PC-3 (cell line): Measurements from ENCODE around the gene PRKCQ. TPM values are rescaled to one million over a fixed set of nuclear protein-coding genes. Genes with fewer than 3 reads are reported as not detected.

ENCODE experiments used
- ATAC-seq: fragments of 200-7000 bp; cut with Tn5 transposase; 2 replicates; pipeline ENCODE4 v1.9.1; 2020; ENCODE audit warnings: mild to moderate bottlenecking, moderate library complexity
- BruUV-seq: library from RNA; stranded (reverse); fragments of 400-500 nt; replicated peaks from 2 replicates; lab custom pipeline; 2021; lab: Mats Ljungman, UMichigan
- CTCF ChIA-PET: fragments of 300-600 bp; sonication (Branson Sonifier 250); formaldehyde crosslinking; loops from one replicate; lab custom pipeline; 2022; ENCODE audit warnings: antibody characterized with exemption; lab: Charles Lee
- POLR2A ChIA-PET: fragments of 300-600 bp; sonication (Branson Sonifier 250); formaldehyde crosslinking; loops from one replicate; lab custom pipeline; 2022; ENCODE audit warnings: antibody characterized with exemption; ENCODE audit not compliant: unreplicated experiment; lab: Charles Lee
- DNase-seq: peaks from one replicate; pipeline ENCODE4 v3.0.0-alpha.2; 2015
- H2AFZ ChIP-seq: fragments of 300-600 bp; sonication (generic); 2 replicates; pipeline ENCODE4 v1.6.0; 2016; ENCODE audit warnings: antibody characterized with exemption, low read length
- H3F3A ChIP-seq: fragments of 300-600 bp; sonication (generic); one replicate; pipeline ENCODE4 v1.6.0; 2017; ENCODE audit warnings: antibody characterized with exemption, low read length, control low read depth, mild to moderate bottlenecking; ENCODE audit not compliant: unreplicated experiment
- H3K27ac ChIP-seq: fragments of 300-600 bp; sonication (generic); 2 replicates; pipeline ENCODE4 v1.5.1; 2016; ENCODE audit warnings: mild to moderate bottlenecking, low read length
- H3K27me3 ChIP-seq: fragments of 300-600 bp; sonication (generic); 2 replicates; pipeline ENCODE4 v1.6.1; 2016; ENCODE audit warnings: low read length, mixed read lengths
- H3K36me3 ChIP-seq: fragments of 300-600 bp; sonication (generic); 2 replicates; pipeline ENCODE4 v1.6.1; 2016; ENCODE audit warnings: low read depth, mixed run types, low read length, mixed read lengths
- H3K4me1 ChIP-seq: fragments of 300-600 bp; sonication (generic); 2 replicates; pipeline ENCODE4 v1.5.1; 2016; ENCODE audit warnings: low read length; ENCODE audit not compliant: insufficient read depth
- H3K4me2 ChIP-seq: fragments of 300-600 bp; sonication (generic); 2 replicates; pipeline ENCODE4 v1.6.0; 2016; ENCODE audit warnings: low read length
- H3K4me3 ChIP-seq: fragments of 300-600 bp; sonication (generic); 2 replicates; pipeline ENCODE4 v1.5.1; 2016; ENCODE audit warnings: mild to moderate bottlenecking, low read length, mixed read lengths
- H3K79me2 ChIP-seq: fragments of 300-600 bp; sonication (generic); 2 replicates; pipeline ENCODE4 v1.6.1; 2017; ENCODE audit warnings: low read length, mixed read lengths
- H3K9ac ChIP-seq: fragments of 300-600 bp; sonication (generic); 2 replicates; pipeline ENCODE4 v1.6.0; 2016; ENCODE audit warnings: mild to moderate bottlenecking, low read length
- H3K9me2 ChIP-seq: fragments of 300-600 bp; sonication (generic); replicated peaks from 2 replicates; pipeline ENCODE4 v1.6.1; 2016; ENCODE audit warnings: mixed run types, low read length, mixed read lengths
- H3K9me3 ChIP-seq: fragments of 300-600 bp; sonication (generic); 2 replicates; pipeline ENCODE4 v1.6.1; 2016; ENCODE audit warnings: low read length, mixed read lengths
- H4K20me1 ChIP-seq: fragments of 300-600 bp; sonication (generic); 2 replicates; pipeline ENCODE4 v1.6.1; 2016; ENCODE audit warnings: low read length, mixed read lengths
- EZH2 ChIP-seq: fragments of 300-600 bp; sonication (generic); IDR thresholded peaks from one replicate; pipeline ENCODE4 v1.6.1; 2017; ENCODE audit warnings: antibody characterized with exemption, mild to moderate bottlenecking, low read length; ENCODE audit not compliant: unreplicated experiment
- EZH2phosphoT487 ChIP-seq: fragments of 300-600 bp; sonication (generic); IDR thresholded peaks from 2 replicates; pipeline ENCODE4 v1.6.1; 2018; ENCODE audit warnings: mild to moderate bottlenecking, antibody characterized with exemption, low read length, borderline replicate concordance
- intact Hi-C: fragments of 100-400 bp; cut with micrococcal nuclease; formaldehyde crosslinking; loops from 2 replicates; pipeline ENCODE4 v1.9.0; 2023
- total RNA-seq: library from RNA; depleted of rRNA; stranded (reverse); fragments of >200 nt; gene quantifications from 2 replicates; pipeline ENCODE4 v1.2.3, GENCODE V29; 2014
- TF ChIP-seq, protein P1 (sequence below): fragments of 300-600 bp; sonication (generic); conservative IDR thresholded peaks from 2 replicates; pipeline ENCODE4 v1.5.1; 2017; ENCODE audit warnings: antibody characterized with exemption, low read depth, mild to moderate bottlenecking, low read length

PRKCQ gene
- total RNA-seq, 1 experiment from 2014 or later = not detected

DNA sequence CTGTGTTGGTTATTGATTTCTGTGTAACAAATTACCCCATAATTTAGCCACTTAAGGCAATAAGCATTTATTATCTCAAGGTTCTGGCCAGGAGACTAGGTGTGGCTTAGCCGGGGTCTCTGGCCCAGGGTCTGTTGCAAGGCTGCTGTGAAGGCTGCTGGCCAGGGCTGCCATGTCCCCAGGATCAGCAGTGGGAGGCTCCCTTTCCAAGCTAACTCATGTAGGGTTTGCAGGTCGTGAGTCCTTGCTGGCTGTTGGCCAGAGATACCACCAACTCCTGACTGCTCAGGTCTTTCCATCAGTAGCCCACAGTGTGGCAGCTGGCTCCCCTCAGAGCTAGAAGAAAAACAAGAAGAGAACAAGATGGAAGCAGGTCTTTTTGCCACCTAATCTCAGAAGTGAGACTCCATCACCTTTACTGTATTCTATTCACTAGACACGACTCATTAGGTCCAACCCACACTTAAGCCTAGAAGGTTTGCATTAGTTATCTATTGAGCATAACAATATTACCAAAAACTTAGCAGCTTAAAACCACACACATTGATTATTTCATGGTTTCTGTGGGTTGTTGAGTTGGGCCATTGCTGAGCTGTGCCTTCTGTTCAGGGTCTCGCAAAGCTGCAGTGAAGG, 191.7 kb downstream of the PRKCQ start:
- TF ChIP-seq EZH2 (no peak), EZH2phosphoT487 (no peak)
- TF ChIP-seq, protein P1, sequence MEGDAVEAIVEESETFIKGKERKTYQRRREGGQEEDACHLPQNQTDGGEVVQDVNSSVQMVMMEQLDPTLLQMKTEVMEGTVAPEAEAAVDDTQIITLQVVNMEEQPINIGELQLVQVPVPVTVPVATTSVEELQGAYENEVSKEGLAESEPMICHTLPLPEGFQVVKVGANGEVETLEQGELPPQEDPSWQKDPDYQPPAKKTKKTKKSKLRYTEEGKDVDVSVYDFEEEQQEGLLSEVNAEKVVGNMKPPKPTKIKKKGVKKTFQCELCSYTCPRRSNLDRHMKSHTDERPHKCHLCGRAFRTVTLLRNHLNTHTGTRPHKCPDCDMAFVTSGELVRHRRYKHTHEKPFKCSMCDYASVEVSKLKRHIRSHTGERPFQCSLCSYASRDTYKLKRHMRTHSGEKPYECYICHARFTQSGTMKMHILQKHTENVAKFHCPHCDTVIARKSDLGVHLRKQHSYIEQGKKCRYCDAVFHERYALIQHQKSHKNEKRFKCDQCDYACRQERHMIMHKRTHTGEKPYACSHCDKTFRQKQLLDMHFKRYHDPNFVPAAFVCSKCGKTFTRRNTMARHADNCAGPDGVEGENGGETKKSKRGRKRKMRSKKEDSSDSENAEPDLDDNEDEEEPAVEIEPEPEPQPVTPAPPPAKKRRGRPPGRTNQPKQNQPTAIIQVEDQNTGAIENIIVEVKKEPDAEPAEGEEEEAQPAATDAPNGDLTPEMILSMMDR = no peak
- H3K4me2 ChIP-seq = no peak overlapping the region
- H2AFZ ChIP-seq = no peak overlapping the region
- H3K27ac ChIP-seq = no peak overlapping the region
- no peaks in the 10 kb centered on the region for H3K27me3 ChIP-seq
- no TSS peak for BruUV-seq
- no peaks in the 10 kb centered on the region for H4K20me1 ChIP-seq
- H3K4me3 ChIP-seq = no peak overlapping the region
- no peak for ATAC-seq
- no peaks in the 10 kb centered on the region for H3K79me2 ChIP-seq
- no peaks in the 10 kb centered on the region for H3K9me2 ChIP-seq
- intact Hi-C loops = no loop called here
- DNase-seq = no peak
- no peaks in the 10 kb centered on the region for H3K4me1 ChIP-seq
- H3K9me3 ChIP-seq = no peaks in the 10 kb centered on the region
- ChIA-PET CTCF (interaction anchor here (0.6 kb wide), 1 partner anchor 187 kb away, joined by 4 read pairs; no protein-coding TSS in a partner anchor), POLR2A (no interaction called here)
- H3F3A ChIP-seq = no peaks in the 10 kb centered on the region
- H3K9ac ChIP-seq = no peak overlapping the region
- H3K36me3 ChIP-seq = no peaks in the 10 kb centered on the region

DNA sequence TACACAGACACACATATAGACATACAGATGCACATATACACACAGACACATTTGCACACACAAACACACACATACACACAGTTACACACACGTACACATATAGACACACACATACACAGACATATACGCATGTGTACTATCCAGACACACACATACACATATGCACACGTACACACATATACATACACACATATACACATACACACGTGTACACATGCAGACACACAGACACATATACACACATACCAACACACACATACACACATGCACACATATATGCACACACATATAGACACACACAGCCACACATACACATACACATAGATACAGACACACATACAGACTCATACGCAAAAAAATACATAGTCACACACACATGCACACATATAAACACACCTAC, 193.1 kb downstream of the PRKCQ start:
- Histone ChIP-seq H2AFZ (no peak overlapping the region), H3F3A (no peaks in the 10 kb centered on the region), H3K27me3 (no peaks in the 10 kb centered on the region), H3K9ac (no peak overlapping the region), H3K79me2 (no peaks in the 10 kb centered on the region), H3K27ac (no peak overlapping the region), H3K9me2 (no peaks in the 10 kb centered on the region), H3K9me3 (no peaks in the 10 kb centered on the region), H4K20me1 (no peaks in the 10 kb centered on the region), H3K4me3 (no peak overlapping the region), H3K4me2 (no peak overlapping the region), H3K4me1 (no peaks in the 10 kb centered on the region; the same call in 1 of the 2 replicates), H3K36me3 (no peaks in the 10 kb centered on the region)
- no TSS peak for BruUV-seq
- ChIA-PET CTCF (no interaction called here), POLR2A (no interaction called here)
- TF ChIP-seq, protein P1 = no peak
- TF ChIP-seq EZH2phosphoT487 (no peak), EZH2 (no peak)
- intact Hi-C loops = no loop called here
- no peak for ATAC-seq
- DNase-seq = no peak

DNA sequence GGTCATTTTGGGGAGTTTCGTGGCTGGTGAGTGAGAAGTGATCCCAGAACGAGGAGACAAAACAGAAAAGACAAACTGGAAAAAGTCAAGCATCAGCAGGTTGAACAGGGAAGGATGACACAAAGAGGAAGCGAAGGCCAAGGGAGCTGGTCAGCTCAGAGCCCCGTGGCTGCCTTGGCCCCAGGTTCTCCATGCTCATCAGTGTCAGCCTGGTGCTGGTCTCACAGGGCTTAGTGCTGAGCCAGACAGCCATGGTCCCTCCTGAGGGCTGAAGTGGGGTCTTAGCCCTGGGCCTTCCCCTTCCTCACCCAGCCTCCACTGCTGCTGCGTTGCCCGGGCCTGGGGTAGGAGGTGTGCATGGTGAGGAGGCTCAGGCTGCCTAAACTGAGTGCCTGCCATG, 193.7 kb downstream of the PRKCQ start:
- no peak overlapping the region for H3K9ac ChIP-seq
- no peaks in the 10 kb centered on the region for H3K27me3 ChIP-seq
- H3K9me2 ChIP-seq = no peaks in the 10 kb centered on the region
- DNase-seq (no peak), ATAC-seq (no peak)
- H2AFZ ChIP-seq = no peak overlapping the region
- CTCF ChIA-PET = no interaction called here
- H3F3A ChIP-seq = no peaks in the 10 kb centered on the region
- H3K36me3 ChIP-seq = no peaks in the 10 kb centered on the region
- H3K4me1 ChIP-seq = no peaks in the 10 kb centered on the region; the same call in 1 of the 2 replicates
- no peak for TF ChIP-seq EZH2
- no peak for TF ChIP-seq EZH2phosphoT487
- TF ChIP-seq, protein P1 = no peak
- no peaks in the 10 kb centered on the region for H3K9me3 ChIP-seq
- no peak overlapping the region for H3K4me3 ChIP-seq
- intact Hi-C loops = no loop called here
- POLR2A ChIA-PET = no interaction called here
- H3K4me2 ChIP-seq = no peak overlapping the region
- H3K79me2 ChIP-seq = no peaks in the 10 kb centered on the region
- BruUV-seq = no TSS peak
- H3K27ac ChIP-seq = no peak overlapping the region
- no peaks in the 10 kb centered on the region for H4K20me1 ChIP-seq
